Measurements from ENCODE around the gene TUG1.

TUG1 gene

DNA sequence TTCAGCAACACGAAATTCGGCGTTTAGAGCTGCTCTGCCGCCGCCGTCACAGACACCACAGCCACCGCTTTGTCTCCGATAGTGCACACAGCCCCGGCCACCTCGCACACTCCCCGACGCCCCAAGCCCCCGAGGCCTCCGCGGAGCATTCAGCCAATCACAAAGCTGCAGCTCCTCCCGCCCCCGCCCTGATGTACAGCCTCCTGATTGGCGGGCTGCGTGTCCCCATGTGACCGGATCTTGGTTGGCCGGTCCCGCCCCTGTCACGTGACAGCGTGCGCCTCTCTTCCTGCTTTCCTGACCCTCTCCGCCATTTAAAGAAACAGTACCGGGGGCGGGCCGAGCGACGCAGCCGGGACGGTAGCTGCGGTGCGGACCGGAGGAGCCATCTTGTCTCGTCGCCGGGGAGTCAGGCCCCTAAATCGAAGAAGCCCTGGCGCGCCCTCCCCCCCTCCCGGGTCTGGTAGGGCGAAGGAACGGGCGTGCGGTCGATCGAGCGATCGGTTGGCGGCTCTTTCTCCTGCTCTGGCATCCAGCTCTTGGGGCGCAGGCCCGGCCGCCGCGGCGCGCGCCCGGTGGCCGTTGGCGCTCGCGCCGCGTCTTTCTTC is at the start of gene TUG1:
Gene TUG1 (plus strand): TSS at position 342 of the 608 bp plus-strand sequence.
- peak; percentile 97 for DNase-seq

DNA sequence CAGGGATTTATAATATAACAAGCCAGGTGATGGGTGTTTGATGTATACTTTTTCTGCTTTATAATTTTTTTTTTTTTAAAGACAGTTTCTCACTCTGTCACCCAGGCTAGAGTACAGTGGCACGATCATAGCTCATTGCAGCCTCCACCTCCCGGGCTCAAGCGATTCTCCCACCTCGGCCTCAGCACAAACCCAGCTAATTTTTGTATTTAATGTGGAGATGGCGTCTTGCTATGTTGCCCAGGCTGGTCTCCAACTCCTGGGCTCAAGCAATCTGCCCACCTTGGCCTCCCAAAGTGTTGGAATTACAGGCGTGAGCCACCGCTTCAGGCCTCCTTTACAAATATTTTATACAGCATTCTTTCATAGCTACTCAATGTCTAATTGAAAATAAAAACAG is 49.1 kb upstream of the TUG1 start:
- DNase-seq: no peak

DNA sequence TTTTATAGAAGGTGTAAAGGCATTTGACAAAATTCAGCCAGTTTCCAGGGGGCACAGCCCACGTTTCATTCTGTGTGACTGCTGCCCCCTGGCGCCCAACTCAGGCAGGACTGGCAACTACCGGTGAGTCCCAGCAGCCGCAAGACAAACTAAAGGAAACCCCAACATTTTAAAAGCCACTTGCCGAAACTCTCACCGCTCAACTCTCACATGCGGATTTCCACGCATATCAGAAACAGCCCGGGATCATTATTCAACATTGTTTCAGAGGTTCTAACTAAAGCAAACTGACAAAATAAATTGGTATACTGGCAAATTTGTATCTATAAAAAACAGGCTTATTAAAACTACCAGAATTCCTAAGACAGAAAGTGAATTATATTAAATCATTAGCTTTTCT is 48.7 kb upstream of the TUG1 start:
- DNase-seq: peak; percentile 79

DNA sequence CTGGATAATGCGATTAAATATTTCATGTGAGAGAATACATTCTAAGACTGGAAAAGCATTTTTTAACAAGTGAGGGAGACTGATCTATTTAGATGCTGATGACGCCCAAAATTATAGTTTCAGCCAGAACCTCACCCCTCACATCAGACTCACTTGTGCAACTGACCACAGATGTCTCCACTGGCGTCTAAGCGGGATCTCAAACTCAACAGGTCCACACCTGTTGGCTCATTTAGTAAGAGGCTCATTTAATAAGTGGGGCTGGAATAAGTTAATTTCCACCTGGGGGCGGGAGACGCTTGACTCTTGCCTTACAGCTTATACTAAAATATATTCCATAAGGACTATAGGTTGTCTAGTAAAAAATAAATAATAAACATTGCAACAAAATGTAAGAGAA is 48.0 kb upstream of the TUG1 start:
- no peak for DNase-seq

DNA sequence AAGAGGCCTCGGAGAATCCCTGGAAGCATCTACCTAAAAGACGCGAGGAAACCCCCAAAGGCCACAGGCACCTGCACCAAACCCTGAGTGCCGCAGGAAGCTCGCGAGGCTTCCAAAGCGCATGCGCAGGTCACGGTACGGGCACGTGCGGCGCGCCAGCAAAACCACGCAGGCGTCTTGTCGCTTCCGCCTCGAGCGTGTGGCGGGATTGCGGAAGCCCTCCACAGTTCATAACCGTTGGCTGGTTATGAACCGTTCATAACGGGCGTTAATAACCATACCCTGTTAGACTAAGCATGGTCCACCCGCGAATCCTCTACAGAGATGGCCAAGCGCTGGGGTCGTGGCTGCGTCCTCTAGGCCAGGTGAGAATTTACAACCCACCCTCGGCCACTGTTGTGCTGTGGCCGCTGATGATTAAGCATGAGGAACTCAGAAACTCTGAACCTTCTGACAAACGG is 46.9 kb upstream of the TUG1 start:
- DNase-seq: peak; percentile 89

DNA sequence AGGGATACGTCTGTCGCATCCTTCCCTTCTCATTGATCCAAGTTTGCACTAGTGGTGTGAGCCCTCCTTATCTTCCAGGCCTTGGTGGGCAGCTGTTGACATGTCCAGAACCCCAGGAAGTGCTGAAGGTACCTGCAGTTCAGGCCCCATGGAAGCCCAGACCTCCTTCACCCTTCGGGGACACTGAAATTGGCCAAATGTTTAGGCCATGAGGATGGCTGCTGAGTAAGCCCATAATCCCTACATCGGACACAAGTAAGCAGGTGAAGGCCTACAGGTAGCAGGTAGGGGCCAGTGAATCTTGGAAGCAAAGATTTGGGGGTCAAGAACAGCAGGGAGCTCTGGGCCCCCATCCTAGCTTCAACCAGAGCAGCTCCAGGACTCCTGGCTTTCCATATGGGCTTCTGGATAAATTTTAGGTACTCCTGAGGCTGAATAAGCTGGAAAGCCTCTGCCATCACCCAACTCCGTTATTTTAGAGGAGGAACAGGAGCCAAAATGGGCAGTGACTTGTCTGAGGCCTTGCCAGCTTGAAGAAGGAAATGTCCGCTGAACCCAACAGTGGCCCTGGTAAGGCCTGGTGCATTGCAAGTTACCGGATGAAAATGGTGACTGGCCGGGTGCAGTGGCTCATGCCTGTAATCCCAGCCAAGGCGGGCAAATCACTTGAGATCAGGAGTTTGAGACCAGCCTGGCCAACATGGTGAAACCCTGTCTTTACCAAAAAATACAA is 45.7 kb upstream of the TUG1 start:
- DNase-seq: no peak

DNA sequence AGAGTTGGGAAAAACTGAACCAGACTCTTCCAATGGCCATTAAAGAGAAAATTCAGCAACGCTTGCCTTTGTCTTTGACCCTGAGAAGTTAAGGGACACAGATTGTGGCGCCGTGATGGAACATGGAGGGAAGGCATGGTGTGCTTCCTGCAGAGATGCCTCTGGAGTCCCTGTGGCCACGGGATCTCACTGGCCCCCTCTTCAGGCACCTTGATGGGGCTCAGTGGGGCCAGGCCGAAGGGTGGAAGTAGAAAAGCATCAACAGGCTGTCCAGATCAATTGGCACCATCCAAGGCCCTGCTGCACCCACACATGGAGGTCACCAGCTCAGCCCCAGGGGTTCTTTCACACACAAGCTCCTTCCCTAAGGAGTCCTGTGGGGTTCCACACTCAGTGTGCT is 43.4 kb upstream of the TUG1 start:
- no peak for DNase-seq

DNA sequence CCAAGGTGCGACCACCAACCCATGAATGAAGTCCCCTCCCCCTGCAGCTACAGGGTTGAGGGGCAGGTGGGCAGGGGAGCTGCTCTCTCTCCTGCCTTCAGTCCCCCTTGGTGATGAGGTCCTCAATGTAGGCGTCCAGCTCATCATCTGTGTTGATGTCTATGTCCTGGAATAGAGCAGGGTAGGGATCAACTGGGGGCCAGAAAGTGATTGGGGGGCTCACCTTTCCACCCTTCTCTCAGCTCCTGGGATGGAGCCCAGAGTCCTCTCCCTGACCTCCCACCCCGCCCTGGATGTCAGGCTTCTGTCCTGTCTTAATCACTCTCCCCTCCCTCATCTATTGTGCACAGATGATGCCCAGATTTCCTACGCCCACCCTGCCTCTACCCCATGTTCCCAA is 42.4 kb upstream of the TUG1 start:
- no peak for DNase-seq

DNA sequence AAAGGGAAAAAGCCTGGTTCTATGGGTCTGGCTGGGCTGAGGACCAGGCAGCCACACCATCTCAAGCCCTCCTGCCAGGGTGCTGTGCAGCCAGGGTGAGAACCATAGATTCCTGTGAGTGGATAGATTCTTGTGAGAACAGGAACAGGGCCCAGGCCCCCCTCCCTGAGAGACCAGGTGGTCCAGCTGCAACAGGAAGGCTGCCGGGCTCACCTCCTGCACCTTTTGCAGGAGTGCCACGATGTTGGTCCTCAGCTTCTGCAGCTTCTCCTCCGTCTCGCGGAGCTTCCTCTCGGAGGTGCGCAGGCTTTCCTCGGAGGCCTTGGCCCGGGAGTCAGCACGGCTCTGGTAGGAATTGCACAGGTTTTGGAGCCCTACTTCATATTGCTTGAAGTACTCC is 41.3 kb upstream of the TUG1 start:
- DNase-seq: no peak

DNA sequence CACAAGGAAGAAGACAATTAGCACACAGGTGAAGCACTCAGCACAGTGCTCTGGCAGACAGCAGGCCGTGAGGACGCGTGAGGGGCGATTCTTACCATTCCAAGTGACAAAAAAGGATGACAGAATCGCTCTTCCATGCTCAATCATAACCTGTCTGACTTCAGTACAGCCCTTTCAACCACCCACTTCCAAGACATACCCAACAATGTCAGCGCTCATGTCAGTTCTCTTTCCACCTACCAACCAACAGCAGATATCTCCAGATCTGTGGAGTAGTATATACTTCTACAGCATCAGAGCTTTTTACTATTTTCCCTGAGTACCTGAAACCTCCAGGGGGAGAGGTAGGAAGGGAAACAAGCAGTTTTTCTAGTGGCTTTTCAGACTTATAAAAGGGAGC is 40.7 kb upstream of the TUG1 start:
- DNase-seq: no peak

DNA sequence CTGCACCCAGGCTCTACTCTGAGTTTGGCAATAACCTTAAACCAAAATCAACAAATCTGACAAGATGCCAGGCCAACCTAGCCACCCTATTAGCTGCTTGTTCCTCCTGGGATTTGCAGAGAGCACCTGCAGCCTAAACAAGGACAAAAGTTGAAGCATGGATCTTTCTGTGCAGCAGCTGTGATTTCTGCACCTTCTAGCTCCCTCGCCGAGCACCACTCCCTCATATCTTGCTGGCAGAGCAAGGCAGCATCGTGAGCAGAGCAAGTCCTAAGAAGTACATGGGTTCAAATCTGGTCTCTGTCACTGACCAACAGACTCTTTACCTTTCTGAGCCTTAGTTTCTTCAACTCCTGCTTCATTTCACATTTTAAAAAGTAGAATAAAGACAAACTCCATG is 38.8 kb upstream of the TUG1 start:
- no peak for DNase-seq

DNA sequence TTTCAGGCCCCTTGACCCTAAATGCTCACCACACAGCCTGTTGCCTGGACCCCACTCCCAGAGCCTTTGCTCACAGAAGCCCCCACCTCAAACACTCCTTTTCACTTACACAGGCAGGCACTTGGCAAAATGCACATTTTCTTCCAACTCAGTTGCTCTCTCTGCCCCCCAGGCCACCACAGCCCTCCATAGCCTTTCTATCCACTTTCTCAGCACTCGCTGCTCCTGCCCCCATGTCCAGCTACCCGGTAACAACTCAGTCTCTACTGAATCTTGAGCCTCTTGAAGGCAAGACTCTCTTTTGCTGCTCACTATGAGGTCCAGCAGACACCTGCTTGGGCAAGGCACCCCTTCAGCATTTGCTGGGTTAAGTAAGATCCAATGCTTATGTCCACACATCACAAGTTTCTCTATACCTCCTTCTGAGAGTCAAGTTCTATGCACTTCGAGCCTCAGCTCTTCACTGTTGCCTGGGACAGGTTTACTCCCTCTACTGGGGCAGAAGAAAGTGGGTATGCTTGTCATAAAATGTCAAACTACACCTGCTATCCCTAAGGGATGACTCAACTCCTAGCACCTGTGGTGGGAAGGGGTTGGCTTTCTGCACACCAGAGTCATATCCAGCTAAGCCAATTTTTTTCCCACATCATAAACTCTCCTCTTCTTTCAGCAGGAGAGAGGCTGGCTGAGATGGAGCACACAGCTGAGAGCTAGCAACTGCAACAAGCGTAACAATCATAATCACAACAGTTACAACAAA is 37.3 kb upstream of the TUG1 start:
- no peak for DNase-seq

DNA sequence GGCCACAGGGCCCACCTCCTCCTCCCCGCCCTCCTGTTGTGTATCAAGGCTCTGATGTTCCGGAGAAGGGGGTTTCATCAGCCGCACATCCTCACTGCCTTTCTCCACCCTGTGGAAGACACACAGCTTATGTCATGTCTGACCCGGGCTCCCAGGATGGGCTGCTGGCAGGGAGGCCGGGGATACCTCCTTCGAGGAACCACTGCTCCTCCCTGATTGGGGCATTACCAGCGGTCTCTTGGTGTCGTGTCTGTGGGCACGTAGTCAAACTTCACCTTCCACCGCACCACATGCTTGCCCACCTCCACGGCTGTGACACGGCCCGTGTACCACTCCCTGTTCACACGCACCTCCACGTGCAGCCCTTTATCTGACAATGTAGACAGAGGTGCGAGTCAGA is 36.4 kb upstream of the TUG1 start:
- no peak for DNase-seq

DNA sequence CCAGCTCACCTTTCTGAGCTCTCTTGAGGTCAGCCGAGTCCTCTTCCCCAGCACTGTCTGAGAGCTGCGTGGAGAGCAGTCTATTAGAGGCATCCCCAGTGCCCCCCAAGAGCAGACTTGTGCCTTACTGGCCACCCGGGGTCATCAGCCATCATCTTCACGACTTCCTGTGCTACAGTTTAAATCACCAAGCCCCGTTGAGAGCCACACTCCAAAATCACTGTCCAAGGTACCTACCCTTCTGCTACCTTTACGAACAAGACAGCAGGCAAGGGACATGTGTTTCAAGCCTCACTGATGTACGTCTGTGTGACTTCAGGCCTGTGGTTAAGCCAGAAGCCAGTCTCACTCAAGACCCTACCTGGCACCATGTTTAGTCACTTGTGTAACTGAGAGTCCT is 35.6 kb upstream of the TUG1 start:
- DNase-seq: no peak

DNA sequence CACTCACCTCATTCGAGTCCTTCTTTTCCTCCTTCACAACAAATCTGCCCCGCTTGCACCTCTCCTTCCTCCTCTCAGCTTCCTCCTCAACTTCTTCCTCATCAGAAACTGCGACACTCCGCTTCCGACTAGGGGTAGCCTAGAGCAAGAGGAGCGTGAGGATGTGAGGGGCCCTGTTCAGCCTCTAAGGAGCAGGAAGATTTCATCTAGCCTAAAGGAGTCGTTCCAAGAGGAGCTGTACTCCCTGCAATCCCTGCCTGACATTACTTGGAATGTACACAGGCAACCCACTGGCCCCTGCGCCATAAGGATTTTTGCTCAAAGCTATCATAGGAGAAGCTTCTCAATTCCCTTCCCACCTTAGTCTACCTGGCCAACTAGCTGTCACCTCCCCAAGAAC is 35.0 kb upstream of the TUG1 start:
- no peak for DNase-seq

DNA sequence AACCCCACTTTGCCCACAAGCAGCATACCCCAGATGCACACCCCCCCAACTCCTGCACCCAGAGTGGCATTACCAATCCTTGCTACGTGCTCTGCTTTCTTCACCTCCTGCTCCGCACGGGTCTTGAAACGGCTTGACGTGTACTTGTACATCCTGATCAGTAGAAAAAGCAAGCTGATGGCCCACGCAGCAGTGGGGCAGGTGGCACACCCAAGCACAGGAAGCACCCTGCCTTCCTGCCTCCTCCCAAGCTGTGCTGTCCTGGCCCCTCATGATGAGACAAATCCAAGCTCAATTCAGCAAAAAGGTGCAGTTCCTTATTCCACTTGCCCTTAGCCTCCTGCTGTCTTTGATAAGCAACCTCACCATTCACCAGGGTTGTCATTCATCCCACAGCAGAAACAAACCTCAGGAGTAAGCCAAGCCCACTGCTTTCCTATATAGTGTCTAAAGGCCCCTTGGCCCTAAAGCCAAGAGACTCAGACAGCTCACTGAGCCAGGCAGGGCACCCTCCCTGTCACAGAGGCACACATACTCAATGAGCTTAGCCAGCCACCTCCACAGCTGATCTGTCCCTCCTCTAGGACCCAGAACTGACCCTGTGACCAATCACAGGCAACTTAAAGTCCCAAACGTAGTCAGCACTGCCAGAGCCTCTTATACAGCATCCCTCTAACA is 28.2 kb upstream of the TUG1 start:
- DNase-seq: peak; percentile 19

DNA sequence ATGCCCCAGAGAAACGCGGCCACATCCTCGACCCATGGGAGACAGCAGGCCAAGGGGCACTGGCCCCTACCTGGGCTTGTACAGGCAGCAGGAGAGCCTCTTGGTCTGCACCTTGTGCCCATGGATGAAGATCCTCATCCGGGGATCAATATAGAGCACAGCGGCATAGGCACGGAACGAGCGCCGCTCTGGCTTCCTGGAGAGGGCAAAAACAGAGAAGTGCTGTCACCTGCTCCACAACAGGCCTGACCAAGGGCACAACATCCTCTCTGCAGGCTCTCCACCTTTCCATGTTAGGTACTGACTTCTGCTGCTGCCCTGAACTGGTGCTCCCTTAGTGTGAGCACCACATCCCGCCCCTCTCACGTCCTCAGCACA is 27.7 kb upstream of the TUG1 start:
- no peak for DNase-seq

DNA sequence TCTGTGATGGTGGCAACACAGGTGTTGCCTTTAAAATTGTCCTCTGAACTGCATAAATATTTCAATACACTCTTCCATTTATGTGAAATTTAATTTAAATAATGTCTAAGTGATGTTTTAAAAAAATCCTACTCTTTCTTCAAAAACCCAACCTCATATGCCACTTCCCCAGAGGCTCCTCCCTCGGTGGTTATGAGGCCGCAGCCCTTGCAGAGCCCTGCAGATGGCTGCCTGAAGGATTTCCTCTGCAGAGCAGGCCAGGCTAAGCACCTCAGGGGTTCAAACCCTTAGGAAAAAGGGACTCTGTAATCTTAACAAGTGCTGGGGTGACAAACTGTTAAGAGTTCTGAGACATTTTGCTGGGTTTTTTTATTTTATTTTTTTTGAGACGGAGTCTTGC is 25.7 kb upstream of the TUG1 start:
- DNase-seq: peak; percentile 26

DNA sequence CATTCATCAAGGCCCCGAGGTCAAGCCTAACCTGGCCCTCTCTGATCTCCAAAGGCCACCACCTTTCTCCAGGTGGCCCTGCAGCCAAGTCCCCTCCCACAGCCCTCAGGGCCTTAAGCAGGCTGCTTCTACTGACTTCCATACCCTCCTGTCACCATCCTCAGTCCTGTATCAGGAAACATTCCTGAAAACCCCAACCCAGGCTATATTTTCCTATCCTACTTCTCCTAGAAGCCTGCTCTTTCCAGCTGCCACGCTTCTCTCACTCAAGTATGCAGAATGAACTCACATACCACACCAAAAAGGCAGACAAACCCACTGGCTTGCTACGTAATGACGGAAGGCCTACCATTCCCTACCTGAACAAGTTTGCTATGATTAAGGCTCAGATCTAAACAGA is 24.1 kb upstream of the TUG1 start:
- DNase-seq: no peak

DNA sequence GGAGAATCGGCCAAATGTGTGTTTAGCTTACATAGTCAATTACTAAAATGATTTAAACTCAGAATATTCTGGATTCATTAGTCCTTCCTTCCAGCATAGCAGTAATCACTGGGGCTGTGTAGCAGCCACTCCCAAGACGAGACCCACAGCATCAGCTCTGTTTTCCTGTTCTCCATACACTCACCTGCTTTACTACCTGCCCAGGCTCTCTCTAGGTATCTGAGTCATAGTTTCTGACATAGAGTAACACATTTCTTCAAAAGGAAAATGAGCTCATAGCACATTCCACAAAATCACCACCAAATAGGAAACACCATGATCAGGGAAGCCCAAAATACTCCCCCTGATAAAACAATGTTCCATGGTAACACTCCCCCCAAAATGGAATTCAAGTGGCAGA is 23.4 kb upstream of the TUG1 start:
- DNase-seq: no peak

DNA sequence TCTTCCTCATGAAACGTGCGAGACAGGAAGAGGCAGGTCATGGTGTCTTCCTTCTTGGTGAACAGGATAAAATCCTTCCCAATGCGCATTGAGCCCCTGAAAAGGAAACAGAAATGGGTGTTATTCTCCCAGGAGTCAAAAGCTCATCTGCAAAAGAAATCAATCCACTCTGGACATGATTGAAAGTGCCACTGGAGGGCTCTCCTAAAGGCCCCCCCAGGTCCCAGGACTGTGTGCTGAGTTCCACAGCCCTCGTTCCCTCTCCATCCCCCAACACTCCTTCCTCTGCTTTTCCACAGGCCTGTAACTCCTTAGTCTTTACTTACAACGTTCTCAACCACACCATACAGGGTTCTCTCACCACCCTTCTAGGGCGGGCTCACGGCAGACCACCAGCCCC is 22.7 kb upstream of the TUG1 start:
- no peak for DNase-seq

DNA sequence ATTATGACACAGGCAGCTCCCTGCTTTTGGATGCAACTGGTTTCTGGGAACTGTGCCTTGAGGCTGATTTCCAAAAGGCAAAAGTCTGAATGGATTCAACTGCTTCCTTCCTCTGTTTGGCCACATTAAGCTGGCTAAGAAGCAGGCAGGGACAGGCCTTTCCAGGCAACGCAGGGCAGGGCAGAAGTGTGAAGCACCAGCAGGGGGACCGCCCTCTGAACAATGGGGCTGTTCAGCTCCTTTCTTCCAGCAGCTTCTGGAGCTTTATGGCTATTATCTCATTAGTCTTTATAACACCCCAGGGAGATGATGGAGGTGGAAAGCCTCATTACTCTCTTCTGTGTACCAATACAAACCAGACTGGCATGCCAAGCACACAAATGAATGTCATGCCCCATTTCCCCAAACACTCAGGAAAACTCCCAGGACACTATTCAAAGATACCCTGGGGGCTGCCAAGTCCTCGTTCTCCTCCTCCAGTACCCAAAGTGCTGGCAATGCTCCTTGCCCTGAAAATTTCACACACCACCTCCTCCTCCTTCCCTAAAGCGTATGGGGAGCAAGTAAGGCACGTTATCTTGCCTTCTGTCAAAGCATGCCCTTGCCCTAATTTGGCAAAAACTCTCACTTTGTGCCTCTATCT is 21.8 kb upstream of the TUG1 start:
- no peak for DNase-seq

DNA sequence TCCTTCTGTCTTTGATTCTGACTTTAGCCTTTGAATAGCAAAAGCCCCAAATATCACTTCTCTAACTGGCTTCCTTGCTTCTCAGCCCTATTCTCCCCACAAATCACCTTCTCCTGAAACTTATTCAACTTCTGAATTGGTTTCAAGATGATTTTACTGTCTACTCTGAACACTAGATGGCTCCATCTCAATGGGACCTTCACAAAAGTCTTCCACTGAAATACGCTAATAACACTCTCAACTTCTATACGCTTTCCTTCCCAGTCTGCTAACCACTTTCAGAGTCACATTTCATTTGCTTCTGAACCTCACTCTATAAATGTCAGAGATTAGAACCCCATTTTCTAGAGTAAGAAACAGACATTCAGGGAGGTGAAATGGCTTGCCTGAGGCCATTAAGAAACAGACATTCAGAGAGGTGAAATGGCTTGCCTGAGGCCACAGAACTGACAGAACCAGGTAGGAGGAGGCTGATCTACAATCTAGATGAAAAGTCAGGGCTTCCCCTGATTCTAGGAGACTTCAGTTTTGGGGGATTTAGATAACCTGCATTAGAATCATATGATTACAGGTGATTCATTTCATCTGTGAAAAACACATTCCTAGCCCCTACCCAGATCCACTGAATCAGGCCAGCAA is 21.1 kb upstream of the TUG1 start:
- DNase-seq: no peak

Measured in CD4-positive, alpha-beta T cell treated with Interferon gamma for 1 hour (primary cell).